GM23338 (cell line): ENCODE measurements around the gene SEMA6D. TPM values are rescaled to one million over a fixed set of nuclear protein-coding genes. Genes with fewer than 3 reads are reported as not detected.

Source experiments
- ATAC-seq: fragments of 200-7000 bp; cut with Tn5 transposase; 3 replicates; pipeline ENCODE4 v1.9.1; 2020
- DNase-seq: peaks from one replicate; pipeline ENCODE4 v3.0.0-alpha.2; 2015; ENCODE audit warnings: low spot score
- H2AFZ ChIP-seq: fragments of 200-600 bp; sonication (generic); 2 replicates; pipeline ENCODE4 v1.8.0; 2016; ENCODE audit warnings: antibody characterized with exemption, mild to moderate bottlenecking, moderate library complexity
- H3F3A ChIP-seq: fragments of 200-600 bp; sonication (generic); replicated peaks from 2 replicates; pipeline ENCODE4 v1.8.0; 2017; ENCODE audit warnings: antibody characterized with exemption, mixed run types, low read depth
- H3K27ac ChIP-seq: fragments of 200-600 bp; sonication (generic); 2 replicates; pipeline ENCODE4 v1.6.1; 2016; ENCODE audit warnings: low read depth
- H3K27me3 ChIP-seq: fragments of 200-600 bp; sonication (generic); 2 replicates; pipeline ENCODE4 v1.8.0; 2016; ENCODE audit warnings: mild to moderate bottlenecking, mixed run types, moderate library complexity; ENCODE audit not compliant: insufficient read depth
- H3K36me3 ChIP-seq: fragments of 200-600 bp; sonication (generic); 2 replicates; pipeline ENCODE4 v1.8.0; 2016; ENCODE audit warnings: mild to moderate bottlenecking; ENCODE audit not compliant: insufficient read depth
- H3K4me1 ChIP-seq: fragments of 200-600 bp; sonication (generic); 2 replicates; pipeline ENCODE4 v1.8.0; 2016; ENCODE audit warnings: mild to moderate bottlenecking, moderate library complexity; ENCODE audit not compliant: insufficient read depth
- H3K4me2 ChIP-seq: fragments of 200-600 bp; sonication (generic); 2 replicates; pipeline ENCODE4 v1.7.1; 2017; ENCODE audit warnings: mixed run types
- H3K4me3 ChIP-seq: fragments of 200-600 bp; sonication (generic); 2 replicates; pipeline ENCODE4 v1.6.1; 2016; ENCODE audit warnings: mixed run types
- H3K79me2 ChIP-seq: fragments of 200-600 bp; sonication (generic); replicated peaks from 2 replicates; pipeline ENCODE4 v1.8.0; 2017; ENCODE audit warnings: mild to moderate bottlenecking; ENCODE audit not compliant: insufficient read depth
- H3K9me2 ChIP-seq: fragments of 200-600 bp; sonication (generic); 2 replicates; pipeline ENCODE4 v1.8.0; 2017; ENCODE audit not compliant: insufficient read depth
- H4K20me1 ChIP-seq: fragments of 200-600 bp; sonication (generic); replicated peaks from 2 replicates; pipeline ENCODE4 v1.8.0; 2017; ENCODE audit warnings: mild to moderate bottlenecking; ENCODE audit not compliant: insufficient read depth
- H3K27ac Mint-ChIP-seq: 2 replicates; pipeline ENCODE4 v1.8.0; 2020; ENCODE audit warnings: inconsistent platforms, mild to moderate bottlenecking, moderate library complexity, mixed read lengths
- H3K27me3 Mint-ChIP-seq: 3 replicates; pipeline ENCODE4 v1.8.0; 2022; ENCODE audit warnings: low read depth, mild to moderate bottlenecking, moderate library complexity, mixed read lengths, inconsistent platforms; ENCODE audit not compliant: insufficient read depth, poor library complexity
- H3K36me3 Mint-ChIP-seq: 3 replicates; pipeline ENCODE4 v1.8.0; 2021; ENCODE audit warnings: low read depth, mild to moderate bottlenecking, inconsistent platforms, moderate library complexity, mixed read lengths
- H3K4me1 Mint-ChIP-seq: 3 replicates; pipeline ENCODE4 v1.8.0; 2020; ENCODE audit warnings: mild to moderate bottlenecking, inconsistent platforms, mixed read lengths
- H3K4me3 Mint-ChIP-seq: 3 replicates; pipeline ENCODE4 v1.8.0; 2021; ENCODE audit warnings: moderate library complexity, mild to moderate bottlenecking, inconsistent platforms, mixed read lengths
- H3K9me3 Mint-ChIP-seq: 3 replicates; pipeline ENCODE4 v1.8.0; 2020; ENCODE audit warnings: moderate library complexity, mild to moderate bottlenecking, inconsistent platforms, mixed read lengths
- CREB1 ChIP-seq: fragments of 250-450 bp; sonication (Bioruptor Pico); IDR thresholded peaks from 2 replicates; pipeline ENCODE4 v1.5.0; 2020; ENCODE audit warnings: low read depth, mild to moderate bottlenecking, moderate library complexity
- EZH2 ChIP-seq: fragments of 200-600 bp; sonication (generic); IDR thresholded peaks from one replicate; pipeline ENCODE4 v1.8.0; 2017; ENCODE audit warnings: antibody characterized with exemption, mild to moderate bottlenecking, low read depth; ENCODE audit not compliant: unreplicated experiment
- EZH2phosphoT487 ChIP-seq: fragments of 200-600 bp; sonication (generic); IDR thresholded peaks from one replicate; pipeline ENCODE4 v1.8.1; 2018; ENCODE audit warnings: antibody characterized with exemption; ENCODE audit not compliant: unreplicated experiment
- JUNB ChIP-seq: IDR thresholded peaks from one replicate; pipeline ENCODE4 v1.6.1; 2016; ENCODE audit warnings: antibody characterized with exemption; ENCODE audit not compliant: unreplicated experiment
- POLR2AphosphoS5 ChIP-seq: IDR thresholded peaks from 2 replicates; pipeline ENCODE4 v1.6.1; 2016; ENCODE audit warnings: antibody characterized with exemption, low read depth
- REST ChIP-seq: IDR thresholded peaks from one replicate; pipeline ENCODE4 v1.6.1; 2018; ENCODE audit warnings: antibody characterized with exemption; ENCODE audit not compliant: unreplicated experiment
- ZNF462 ChIP-seq: fragments of 250-450 bp; sonication (Bioruptor Pico); IDR thresholded peaks from 2 replicates; pipeline ENCODE4 v1.5.0; 2020; ENCODE audit warnings: mild to moderate bottlenecking, moderate library complexity
- polyA plus RNA-seq: library from polyadenylated mRNA; unstranded; fragments of >200 nt; fragmentation: Nextera tagmentation; extraction: Ambion mirVana; gene quantifications from 2 replicates; pipeline ENCODE4 v1.2.1, GENCODE V29; 2016
- total RNA-seq: library from RNA; depleted of rRNA; stranded (reverse); fragments of >200 nt; shearing (Covaris generic); gene quantifications from 2 replicates; pipeline ENCODE4 v1.2.3, GENCODE V29; 2014

SEMA6D gene
- total and polyA plus RNA-seq, 2 experiments from 2014 or later: 0.37 to 0.97 TPM

GRCh38 chr15:47814620-47815019, 97.3 kb downstream of the SEMA6D start:
- Mint-ChIP-seq H3K4me1 (peaks cover 13% of the 10 kb centered on the region), H3K9me3 (no peaks in the 10 kb centered on the region), H3K27ac (no peak overlapping the region), H3K27me3 (peaks cover 2% of the 10 kb centered on the region), H3K4me3 (no peak overlapping the region), H3K36me3 (no peaks in the 10 kb centered on the region)
- peaks cover 10% of the 10 kb centered on the region for H3K4me1 ChIP-seq
- H4K20me1 ChIP-seq: no peaks in the 10 kb centered on the region
- H3F3A ChIP-seq: no peaks in the 10 kb centered on the region
- DNase-seq: no peak
- no peaks in the 10 kb centered on the region for H3K36me3 ChIP-seq
- H3K27me3 ChIP-seq: no peaks in the 10 kb centered on the region
- no peaks in the 10 kb centered on the region for H3K9me2 ChIP-seq
- H3K79me2 ChIP-seq: no peaks in the 10 kb centered on the region
- no peak for ATAC-seq
- no peak overlapping the region for H3K4me2 ChIP-seq
- no peak overlapping the region for H3K4me3 ChIP-seq
- H3K27ac ChIP-seq: no peak overlapping the region
- no peak overlapping the region for H2AFZ ChIP-seq
- TF ChIP-seq EZH2phosphoT487 (no peak), EZH2 (no peak), JUNB (no peak), CREB1 (CRISPR knock-in tag) (no peak)

GRCh38 chr15:47817969-47818548, 100.8 kb downstream of the SEMA6D start:
- TF ChIP-seq JUNB (no peak), POLR2AphosphoS5 (no peak), ZNF462 (CRISPR knock-in tag) (no peak), REST (no peak)
- DNase-seq: peak; percentile 46
- ATAC-seq: peak; percentile 81
- Histone ChIP-seq H3K9me2 (no peaks in the 10 kb centered on the region), H4K20me1 (no peaks in the 10 kb centered on the region), H3K4me1 (peaks cover 10% of the 10 kb centered on the region), H2AFZ (peak overlapping the region; percentile 88), H3K4me2 (peak overlapping the region; percentile 41; the same call in 1 of the 2 replicates), H3K27ac (no peak overlapping the region), H3F3A (no peaks in the 10 kb centered on the region), H3K4me3 (no peak overlapping the region), H3K36me3 (no peaks in the 10 kb centered on the region), H3K79me2 (no peaks in the 10 kb centered on the region), H3K27me3 (no peaks in the 10 kb centered on the region)
- H3K4me1 Mint-ChIP-seq: peaks cover 28% of the 10 kb centered on the region
- no peaks in the 10 kb centered on the region for H3K9me3 Mint-ChIP-seq
- no peaks in the 10 kb centered on the region for H3K36me3 Mint-ChIP-seq
- H3K27ac Mint-ChIP-seq: no peak overlapping the region
- H3K27me3 Mint-ChIP-seq: peaks cover 2% of the 10 kb centered on the region
- no peak overlapping the region for H3K4me3 Mint-ChIP-seq
